ENCODE data around the gene FILIP1. TPM values are rescaled to one million over a fixed set of nuclear protein-coding genes. Genes with fewer than 3 reads are reported as not detected.

The FILIP1 gene
- total RNA-seq, 2 experiments from 2014 or later, result not detected

DNA sequence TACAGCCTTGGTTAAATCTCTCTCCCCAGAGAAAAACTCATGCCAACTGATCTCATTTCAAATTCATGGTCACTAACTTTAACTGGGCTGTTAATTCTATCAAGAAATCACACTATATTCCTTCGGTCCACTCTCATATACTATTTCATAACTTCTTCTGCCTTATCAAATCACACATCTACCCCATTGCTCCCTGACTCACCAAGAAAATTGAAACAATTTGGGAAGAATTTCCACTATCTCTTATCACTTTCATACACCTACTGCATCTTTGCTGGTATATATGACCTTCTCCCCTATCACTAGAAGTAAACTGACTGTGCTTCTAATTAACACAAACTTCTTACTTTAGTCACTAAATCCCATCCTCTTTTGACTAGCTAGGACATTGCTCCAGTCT is 102.3 kb downstream of the FILIP1 start:
- Mint-ChIP-seq H3K27me3 (no peaks in the 10 kb centered on the region), H3K27ac (no peak overlapping the region), H3K36me3 (no peaks in the 10 kb centered on the region), H3K4me3 (no peak overlapping the region), H3K4me1 (no peaks in the 10 kb centered on the region), H3K9me3 (peaks cover 3% of the 10 kb centered on the region)
- POLR2A ChIA-PET, result no interaction called here
- DNase-seq (no peak), ATAC-seq (ENCODE audit: low read depth) (no peak)

DNA sequence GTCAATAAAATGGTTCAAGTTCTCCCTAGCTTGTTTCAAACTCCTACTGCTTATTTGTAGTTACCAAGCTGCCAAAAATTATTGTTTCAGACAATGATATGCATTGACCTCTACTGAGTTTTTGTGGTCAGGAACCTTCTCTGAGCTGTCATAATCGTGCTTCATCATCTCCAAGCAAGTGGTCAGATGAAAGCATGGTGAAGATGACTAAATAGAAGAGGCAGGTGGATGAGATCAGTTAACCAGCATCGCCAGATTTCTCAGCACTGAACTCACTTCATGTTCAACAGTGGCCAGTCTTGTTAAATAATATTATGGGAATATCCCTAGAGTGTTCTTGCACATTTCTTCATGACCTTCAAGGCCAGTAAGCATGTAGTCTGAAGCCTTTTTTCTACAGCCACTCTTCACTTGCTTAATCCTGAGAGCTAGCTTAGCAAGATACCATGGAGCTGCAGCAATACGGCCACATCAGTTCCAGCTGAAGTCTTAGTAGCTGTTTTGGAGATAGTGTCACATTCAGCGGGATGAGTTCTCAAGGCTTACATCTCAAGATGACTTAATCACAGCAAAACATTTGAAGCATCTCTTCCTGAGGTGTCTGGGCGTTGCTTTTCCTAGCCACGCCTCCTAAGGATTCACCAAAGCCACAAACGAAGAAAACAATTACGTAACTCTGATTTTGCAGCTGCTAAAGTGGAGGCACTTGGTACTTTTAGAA is 107.4 kb downstream of the FILIP1 start:
- H3K4me1 Mint-ChIP-seq, result no peaks in the 10 kb centered on the region
- no peak overlapping the region for H3K4me3 Mint-ChIP-seq
- H3K27ac Mint-ChIP-seq, result no peak overlapping the region
- H3K9me3 Mint-ChIP-seq, result peaks cover 3% of the 10 kb centered on the region
- peaks cover 6% of the 10 kb centered on the region for H3K27me3 Mint-ChIP-seq
- POLR2A ChIA-PET, result no interaction called here
- ATAC-seq (ENCODE audit: low read depth), result no peak
- no peaks in the 10 kb centered on the region for H3K36me3 Mint-ChIP-seq
- DNase-seq, result no peak

GRCh38 chr6:75384116-75384515 is 109.5 kb downstream of the FILIP1 start:
- Mint-ChIP-seq H3K4me1 (no peaks in the 10 kb centered on the region), H3K9me3 (peaks cover 3% of the 10 kb centered on the region), H3K36me3 (no peaks in the 10 kb centered on the region), H3K27me3 (peaks cover 10% of the 10 kb centered on the region), H3K27ac (no peak overlapping the region), H3K4me3 (no peak overlapping the region)
- DNase-seq, result no peak
- ATAC-seq (ENCODE audit: low read depth), result no peak
- POLR2A ChIA-PET, result no interaction called here

DNA sequence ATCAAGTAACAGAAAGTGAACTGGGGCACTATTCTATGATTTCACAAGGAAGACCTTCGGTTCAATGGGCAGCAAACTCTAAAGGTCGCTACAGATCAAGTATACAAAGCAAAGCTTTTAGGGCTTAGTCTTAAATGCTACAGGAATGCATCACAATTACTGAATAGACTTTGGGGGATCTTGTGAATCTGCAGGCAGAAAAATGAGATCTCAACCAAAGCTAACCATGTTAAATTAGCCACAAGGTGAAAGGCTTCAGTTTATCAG is 111.0 kb downstream of the FILIP1 start:
- POLR2A ChIA-PET, result no interaction called here
- H3K36me3 Mint-ChIP-seq, result no peaks in the 10 kb centered on the region
- H3K9me3 Mint-ChIP-seq, result peaks cover 3% of the 10 kb centered on the region

GRCh38 chr6:75381877-75382633 is 111.5 kb downstream of the FILIP1 start:
- Mint-ChIP-seq H3K4me3 (no peak overlapping the region), H3K36me3 (no peaks in the 10 kb centered on the region), H3K4me1 (no peaks in the 10 kb centered on the region), H3K27me3 (peaks cover 17% of the 10 kb centered on the region), H3K9me3 (no peaks in the 10 kb centered on the region), H3K27ac (no peak overlapping the region)
- DNase-seq, result no peak
- ATAC-seq (ENCODE audit: low read depth), result no peak
- POLR2A ChIA-PET, result no interaction called here

More for the DNA sequence above, 111.0 kb downstream of the FILIP1 start:
- no peak for DNase-seq
- no peak for ATAC-seq (ENCODE audit: low read depth)
- H3K27ac Mint-ChIP-seq, result no peak overlapping the region
- H3K4me3 Mint-ChIP-seq, result no peak overlapping the region
- peaks cover 12% of the 10 kb centered on the region for H3K27me3 Mint-ChIP-seq
- H3K4me1 Mint-ChIP-seq, result no peaks in the 10 kb centered on the region

- Mint-ChIP-seq H3K9me3 (no peaks in the 10 kb centered on the region), H3K36me3 (no peaks in the 10 kb centered on the region), H3K27me3 (peaks cover 23% of the 10 kb centered on the region), H3K4me1 (no peaks in the 10 kb centered on the region), H3K27ac (no peak overlapping the region), H3K4me3 (no peak overlapping the region)
- DNase-seq (no peak), ATAC-seq (ENCODE audit: low read depth) (no peak)
- POLR2A ChIA-PET, result no interaction called here
Observed at GRCh38 chr6:75379536-75379935, 114.1 kb downstream of the FILIP1 start.

GRCh38 chr6:75378101-75378500 is 115.5 kb downstream of the FILIP1 start:
- POLR2A ChIA-PET, result no interaction called here
- H3K4me3 Mint-ChIP-seq, result no peak overlapping the region

GRCh38 chr6:75377386-75377785 is 116.2 kb downstream of the FILIP1 start:
- DNase-seq, result no peak
- Mint-ChIP-seq H3K9me3 (no peaks in the 10 kb centered on the region), H3K36me3 (no peaks in the 10 kb centered on the region), H3K27me3 (peaks cover 22% of the 10 kb centered on the region), H3K4me3 (no peak overlapping the region), H3K4me1 (no peaks in the 10 kb centered on the region), H3K27ac (no peak overlapping the region)
- ATAC-seq (ENCODE audit: low read depth), result no peak
- POLR2A ChIA-PET, result no interaction called here

More at GRCh38 chr6:75378101-75378500, 115.5 kb downstream of the FILIP1 start:
- Mint-ChIP-seq H3K4me1 (no peaks in the 10 kb centered on the region), H3K9me3 (no peaks in the 10 kb centered on the region), H3K36me3 (no peaks in the 10 kb centered on the region), H3K27me3 (peaks cover 24% of the 10 kb centered on the region), H3K27ac (no peak overlapping the region)
- ATAC-seq (ENCODE audit: low read depth), result no peak
- no peak for DNase-seq

- H3K4me1 Mint-ChIP-seq, result no peaks in the 10 kb centered on the region
- no peaks in the 10 kb centered on the region for H3K9me3 Mint-ChIP-seq
- H3K27ac Mint-ChIP-seq, result no peak overlapping the region
- peaks cover 20% of the 10 kb centered on the region for H3K27me3 Mint-ChIP-seq
- DNase-seq (no peak), ATAC-seq (ENCODE audit: low read depth) (no peak)
- no peaks in the 10 kb centered on the region for H3K36me3 Mint-ChIP-seq
- no peak overlapping the region for H3K4me3 Mint-ChIP-seq
- POLR2A ChIA-PET, result no interaction called here
Observed at GRCh38 chr6:75376347-75377024, 117.1 kb downstream of the FILIP1 start.

DNA sequence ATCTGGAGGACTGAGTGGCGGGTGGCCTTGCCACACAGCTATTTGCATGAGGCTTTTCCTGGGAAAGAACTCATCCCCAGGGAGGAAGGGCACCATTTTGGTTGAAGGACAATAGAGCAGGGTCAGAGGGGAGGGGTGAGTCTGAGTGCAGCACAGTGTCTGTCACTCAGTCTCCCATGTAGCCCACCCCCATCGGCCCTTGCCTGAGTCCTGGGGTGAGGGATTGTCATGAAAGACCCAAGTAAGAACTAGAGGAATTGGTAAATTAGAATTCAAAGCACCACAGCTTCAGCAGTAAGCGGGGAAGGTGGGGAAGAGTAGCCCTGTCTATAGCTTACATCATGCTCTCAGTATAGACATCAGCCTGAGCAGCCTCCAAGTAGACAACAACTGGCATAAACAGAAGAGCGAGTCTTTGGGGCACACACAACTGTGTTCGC is 118.6 kb downstream of the FILIP1 start:
- Mint-ChIP-seq H3K4me3 (no peak overlapping the region), H3K27me3 (peaks cover 22% of the 10 kb centered on the region), H3K27ac (no peak overlapping the region), H3K9me3 (no peaks in the 10 kb centered on the region), H3K36me3 (no peaks in the 10 kb centered on the region), H3K4me1 (no peaks in the 10 kb centered on the region)
- POLR2A ChIA-PET, result no interaction called here
- no peak for DNase-seq
- ATAC-seq (ENCODE audit: low read depth), result no peak

- POLR2A ChIA-PET, result no interaction called here
- Mint-ChIP-seq H3K9me3 (no peaks in the 10 kb centered on the region), H3K36me3 (no peaks in the 10 kb centered on the region), H3K4me1 (no peaks in the 10 kb centered on the region), H3K27me3 (peaks cover 22% of the 10 kb centered on the region), H3K4me3 (no peak overlapping the region), H3K27ac (no peak overlapping the region)
- no peak for ATAC-seq (ENCODE audit: low read depth)
- DNase-seq, result no peak
Observed at GRCh38 chr6:75372884-75373283, 120.7 kb downstream of the FILIP1 start.

DNA sequence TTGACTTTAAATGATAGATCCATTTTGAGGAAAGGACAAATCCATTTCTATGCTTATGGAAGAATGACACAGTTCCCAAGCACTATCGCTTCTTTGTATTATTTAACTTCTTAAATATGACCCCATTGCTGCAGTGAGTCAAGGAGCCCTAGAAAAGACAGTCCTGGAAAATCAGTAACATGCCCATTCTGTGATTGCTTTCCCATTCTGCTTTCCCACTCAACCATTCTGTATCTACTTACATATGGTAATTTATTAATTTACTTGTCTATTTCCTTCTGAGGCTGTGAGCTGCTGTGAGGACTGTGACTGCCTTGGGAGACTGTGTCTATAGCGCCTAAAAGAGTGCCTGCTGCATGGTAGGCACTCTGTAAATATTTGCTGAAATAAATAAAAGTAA is 123.6 kb downstream of the FILIP1 start:
- no peaks in the 10 kb centered on the region for H3K36me3 Mint-ChIP-seq
- POLR2A ChIA-PET, result no interaction called here
- peaks cover 9% of the 10 kb centered on the region for H3K27me3 Mint-ChIP-seq
- no peak for DNase-seq
- no peak overlapping the region for H3K27ac Mint-ChIP-seq
- ATAC-seq (ENCODE audit: low read depth), result no peak
- no peak overlapping the region for H3K4me3 Mint-ChIP-seq
- H3K9me3 Mint-ChIP-seq, result no peaks in the 10 kb centered on the region
- no peaks in the 10 kb centered on the region for H3K4me1 Mint-ChIP-seq

GRCh38 chr6:75368864-75369402 is 124.7 kb downstream of the FILIP1 start:
- no peaks in the 10 kb centered on the region for H3K4me1 Mint-ChIP-seq
- H3K36me3 Mint-ChIP-seq, result no peaks in the 10 kb centered on the region
- H3K4me3 Mint-ChIP-seq, result no peak overlapping the region
- H3K27me3 Mint-ChIP-seq, result peaks cover 9% of the 10 kb centered on the region
- ATAC-seq (ENCODE audit: low read depth) (no peak), DNase-seq (no peak)
- POLR2A ChIA-PET, result no interaction called here
- no peak overlapping the region for H3K27ac Mint-ChIP-seq
- no peaks in the 10 kb centered on the region for H3K9me3 Mint-ChIP-seq
